ENCODE data around the gene RNF220.

The RNF220 gene

GRCh38 chr1:44616991-44617702, 212.1 kb downstream of the RNF220 start:
- DNase-seq = no peak

- DNase-seq = no peak
Observed at GRCh38 chr1:44617703-44618029, 212.6 kb downstream of the RNF220 start.

GRCh38 chr1:44619261-44619900, 214.3 kb downstream of the RNF220 start:
- peak in 1 of 2 experiments; percentile 51 for DNase-seq

- DNase-seq = no peak
Observed at GRCh38 chr1:44620072-44620471, 215.0 kb downstream of the RNF220 start.

- no peak for DNase-seq
Observed at GRCh38 chr1:44621841-44622286, 216.8 kb downstream of the RNF220 start.

GRCh38 chr1:44624268-44624901, 219.3 kb downstream of the RNF220 start:
- no peak for DNase-seq

- no peak for DNase-seq
Observed at GRCh38 chr1:44625348-44625747, 220.3 kb downstream of the RNF220 start.

GRCh38 chr1:44628962-44629756, 224.1 kb downstream of the RNF220 start:
- DNase-seq = no peak

- DNase-seq = no peak
Observed at GRCh38 chr1:44630116-44630515, 225.1 kb downstream of the RNF220 start.

GRCh38 chr1:44631333-44631646, 226.2 kb downstream of the RNF220 start:
- DNase-seq = peak; percentile 39 to 40

- peak; percentile 58 to 72 for DNase-seq
Observed at GRCh38 chr1:44631647-44632539, 226.8 kb downstream of the RNF220 start.

GRCh38 chr1:44632598-44632997, 227.5 kb downstream of the RNF220 start:
- DNase-seq = no peak

- no peak for DNase-seq
Observed at GRCh38 chr1:44634606-44635189, 229.6 kb downstream of the RNF220 start.

GRCh38 chr1:44635439-44635838, 230.4 kb downstream of the RNF220 start:
- DNase-seq = no peak

GRCh38 chr1:44636083-44636687, 231.1 kb downstream of the RNF220 start:
- no peak for DNase-seq

- DNase-seq = peak; percentile 7 to 15
Observed at GRCh38 chr1:44636688-44637598, 231.9 kb downstream of the RNF220 start.

- DNase-seq = no peak
Observed at GRCh38 chr1:44637702-44638411, 232.8 kb downstream of the RNF220 start.

GRCh38 chr1:44640200-44640853, 235.3 kb downstream of the RNF220 start:
- peak; percentile 42 to 54 for DNase-seq
